ENCODE results near the gene DMD.

DMD gene

GRCh38 chrX:31820430-31821210 is 1390.7 kb downstream of the DMD start:
- no peak for DNase-seq (ENCODE audit: extremely low spot score)
- ChIA-PET POLR2A (no interaction called here), CTCF (no interaction called here)
- TF ChIP-seq CTCF (IDR thresholded peaks at IDR 0.05; ENCODE audit: control extremely low read depth, extremely low read depth, low read depth, missing control alignments) = no peak

- ChIA-PET POLR2A (no interaction called here), CTCF (no interaction called here)
These were observed 1391.9 kb downstream of the DMD start for GRCh38 chrX:31819455-31819854.

GRCh38 chrX:31811106-31811505 is 1400.2 kb downstream of the DMD start:
- no peak for TF ChIP-seq CTCF (IDR thresholded peaks at IDR 0.05; ENCODE audit: control extremely low read depth, extremely low read depth, low read depth, missing control alignments)
- POLR2A ChIA-PET = no interaction called here
- CTCF ChIA-PET = no interaction called here
- DNase-seq (ENCODE audit: extremely low spot score) = no peak

More at GRCh38 chrX:31819455-31819854, 1391.9 kb downstream of the DMD start:
- no peak for DNase-seq (ENCODE audit: extremely low spot score)
- no peak for TF ChIP-seq CTCF (IDR thresholded peaks at IDR 0.05; ENCODE audit: control extremely low read depth, extremely low read depth, low read depth, missing control alignments)

- DNase-seq (ENCODE audit: extremely low spot score) = no peak
- POLR2A ChIA-PET = no interaction called here
- CTCF ChIA-PET = no interaction called here
- TF ChIP-seq CTCF (IDR thresholded peaks at IDR 0.05; ENCODE audit: control extremely low read depth, extremely low read depth, low read depth, missing control alignments) = no peak
These were observed 1403.0 kb downstream of the DMD start for GRCh38 chrX:31808357-31808756.

- no peak for DNase-seq (ENCODE audit: extremely low spot score)
- CTCF ChIA-PET = no interaction called here
- TF ChIP-seq CTCF (IDR thresholded peaks at IDR 0.05; ENCODE audit: control extremely low read depth, extremely low read depth, low read depth, missing control alignments) = no peak
- POLR2A ChIA-PET = no interaction called here
These were observed 1404.2 kb downstream of the DMD start for GRCh38 chrX:31807165-31807564.

GRCh38 chrX:31805781-31806180 is 1405.6 kb downstream of the DMD start:
- TF ChIP-seq CTCF (IDR thresholded peaks at IDR 0.05; ENCODE audit: control extremely low read depth, extremely low read depth, low read depth, missing control alignments) = no peak
- ChIA-PET POLR2A (no interaction called here), CTCF (no interaction called here)
- DNase-seq (ENCODE audit: extremely low spot score) = no peak

Data from GM10248 (cell line).